GM12864 (cell line): Measurements from ENCODE around the gene SEZ6L.

ENCODE experiments used
- DNase-seq: peaks from one replicate; pipeline ENCODE4 v3.0.0-alpha.2; 2011; ENCODE audit warnings: low read depth
- H3K4me3 ChIP-seq: 2 replicates; pipeline ENCODE4 v1.5.1; 2011; ENCODE audit warnings: mild to moderate bottlenecking, low read depth, low read length, control low read depth
- TF ChIP-seq, protein P1 (sequence below): IDR thresholded peaks from 2 replicates; pipeline ENCODE4 v1.5.1; 2011; ENCODE audit warnings: low read depth, mild to moderate bottlenecking, moderate library complexity, low read length, control low read depth, inconsistent platforms; ENCODE audit errors: missing control alignments

Gene SEZ6L

DNA sequence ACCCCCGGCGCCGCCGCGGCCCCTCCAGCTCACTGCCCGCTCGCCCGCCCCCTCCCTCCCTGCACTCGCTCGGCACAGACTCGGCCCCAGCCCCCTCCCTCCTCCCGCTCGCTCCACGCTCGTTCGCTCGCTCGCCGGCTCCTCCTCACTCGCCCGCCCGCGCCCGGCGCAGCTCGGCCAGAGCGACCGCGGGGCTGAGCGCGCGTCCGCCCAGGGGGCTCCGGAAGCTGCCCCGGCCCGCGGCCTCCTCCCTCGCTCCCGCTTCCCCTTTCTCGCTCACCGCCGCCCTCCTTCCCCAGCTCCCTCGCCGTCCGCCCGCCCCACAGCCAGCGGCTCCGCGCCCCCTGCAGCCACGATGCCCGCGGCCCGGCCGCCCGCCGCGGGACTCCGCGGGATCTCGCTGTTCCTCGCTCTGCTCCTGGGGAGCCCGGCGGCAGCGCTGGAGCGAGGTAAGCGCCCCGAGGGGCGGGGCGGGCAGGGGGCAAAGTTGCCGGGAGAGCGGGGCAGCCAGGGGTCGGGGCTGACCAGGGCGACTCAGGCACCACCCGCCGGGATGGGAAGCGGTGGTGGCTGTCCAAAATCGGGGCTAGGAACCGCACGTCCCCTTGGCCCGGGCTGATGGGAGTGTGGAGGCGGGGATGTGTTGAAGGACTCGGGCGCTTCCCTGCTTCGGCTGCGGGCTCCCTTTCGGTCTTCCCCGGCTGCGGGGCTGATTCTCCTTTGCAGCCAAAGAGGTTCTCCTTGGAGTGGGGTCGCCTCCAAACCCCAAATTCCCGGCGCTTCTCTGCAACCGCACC lies at the start of gene SEZ6L:
Gene SEZ6L (plus strand): TSS at position 148 of the 797 bp plus-strand sequence. CDS start 208 bp downstream, at position 356.
- no peak within 1 kb of the TSS for H3K4me3 ChIP-seq
- TF ChIP-seq, protein P1, sequence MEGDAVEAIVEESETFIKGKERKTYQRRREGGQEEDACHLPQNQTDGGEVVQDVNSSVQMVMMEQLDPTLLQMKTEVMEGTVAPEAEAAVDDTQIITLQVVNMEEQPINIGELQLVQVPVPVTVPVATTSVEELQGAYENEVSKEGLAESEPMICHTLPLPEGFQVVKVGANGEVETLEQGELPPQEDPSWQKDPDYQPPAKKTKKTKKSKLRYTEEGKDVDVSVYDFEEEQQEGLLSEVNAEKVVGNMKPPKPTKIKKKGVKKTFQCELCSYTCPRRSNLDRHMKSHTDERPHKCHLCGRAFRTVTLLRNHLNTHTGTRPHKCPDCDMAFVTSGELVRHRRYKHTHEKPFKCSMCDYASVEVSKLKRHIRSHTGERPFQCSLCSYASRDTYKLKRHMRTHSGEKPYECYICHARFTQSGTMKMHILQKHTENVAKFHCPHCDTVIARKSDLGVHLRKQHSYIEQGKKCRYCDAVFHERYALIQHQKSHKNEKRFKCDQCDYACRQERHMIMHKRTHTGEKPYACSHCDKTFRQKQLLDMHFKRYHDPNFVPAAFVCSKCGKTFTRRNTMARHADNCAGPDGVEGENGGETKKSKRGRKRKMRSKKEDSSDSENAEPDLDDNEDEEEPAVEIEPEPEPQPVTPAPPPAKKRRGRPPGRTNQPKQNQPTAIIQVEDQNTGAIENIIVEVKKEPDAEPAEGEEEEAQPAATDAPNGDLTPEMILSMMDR = no peak
- no peak for DNase-seq

DNA sequence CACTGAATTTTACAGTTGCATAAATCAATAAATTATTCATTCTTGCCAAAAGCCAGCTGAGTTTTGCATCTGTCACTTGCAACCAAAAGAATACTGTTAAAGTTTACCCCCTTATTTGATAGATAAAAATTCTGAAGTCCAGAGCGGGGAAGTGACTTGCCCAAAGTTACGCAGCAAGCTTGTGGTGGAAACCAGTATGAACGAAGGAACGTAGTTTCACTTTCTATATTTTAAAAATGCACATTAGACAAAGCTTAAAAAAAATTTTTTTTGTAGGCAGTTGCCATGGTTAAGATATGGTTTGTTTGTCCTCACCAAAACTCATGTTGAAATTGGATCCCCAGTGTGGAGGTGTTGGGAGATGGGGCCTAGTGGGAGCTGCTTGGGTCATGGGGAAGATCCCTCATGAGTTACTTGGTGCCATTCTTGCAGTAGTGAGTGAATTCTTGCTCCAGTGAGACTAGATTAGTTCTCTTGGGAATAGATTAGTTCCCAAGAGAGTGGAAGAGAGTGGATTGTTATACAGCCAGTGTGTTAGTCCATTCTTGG lies 46.3 kb upstream of the SEZ6L start:
- DNase-seq = no peak
- no peak overlapping the region for H3K4me3 ChIP-seq
- TF ChIP-seq, protein P1 = no peak

- no peak overlapping the region for H3K4me3 ChIP-seq
- DNase-seq = no peak
- TF ChIP-seq, protein P1 = no peak
These were observed 44.1 kb upstream of the SEZ6L start for GRCh38 chr22:26124991-26125725.

DNA sequence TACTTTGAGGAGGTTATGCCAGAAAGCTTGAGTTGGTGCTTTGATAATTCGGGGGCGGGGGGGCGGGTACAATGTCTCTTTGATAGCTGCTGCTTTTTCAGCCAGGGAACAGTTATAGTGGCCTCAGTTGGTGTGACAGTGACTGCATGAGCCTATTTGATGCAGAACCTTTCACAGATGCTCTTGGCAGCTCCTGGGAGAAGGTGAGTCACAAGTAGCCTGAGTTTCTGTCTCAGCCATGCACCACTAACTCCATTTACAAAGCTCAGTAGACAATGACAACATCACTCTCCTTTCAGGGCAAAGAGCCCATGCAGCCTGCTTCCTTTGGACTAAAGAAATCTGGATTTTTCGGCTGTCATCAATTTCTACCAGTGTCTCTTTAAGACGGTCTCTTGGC lies 42.1 kb upstream of the SEZ6L start:
- TF ChIP-seq, protein P1 = no peak
- DNase-seq = no peak
- H3K4me3 ChIP-seq = no peak overlapping the region

DNA sequence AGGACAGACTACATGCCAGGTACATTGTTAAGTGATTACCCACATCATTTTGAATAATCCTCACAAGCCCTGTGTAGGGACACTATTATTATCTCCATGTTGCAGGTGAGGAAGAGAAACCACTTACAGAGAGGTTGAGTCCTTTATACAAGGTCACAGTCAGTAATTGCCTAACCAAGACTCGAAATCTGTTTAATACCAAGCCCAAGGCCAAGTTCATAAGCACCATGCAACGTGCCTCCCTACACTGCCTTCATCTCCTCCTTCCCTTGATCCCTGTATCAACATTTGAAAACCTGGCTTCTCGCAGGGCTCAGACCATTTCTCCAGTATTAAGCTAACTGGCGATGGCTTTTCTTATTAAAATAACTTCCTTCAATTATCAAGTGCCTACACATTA lies 41.7 kb upstream of the SEZ6L start:
- no peak for DNase-seq
- no peak overlapping the region for H3K4me3 ChIP-seq
- TF ChIP-seq, protein P1 = no peak

- no peak for DNase-seq
- no peak overlapping the region for H3K4me3 ChIP-seq
- TF ChIP-seq, protein P1 = no peak
These were observed 37.6 kb upstream of the SEZ6L start for GRCh38 chr22:26131589-26132154.
